RWPE1 (cell line): Measurements from ENCODE around the gene ZCCHC2.

Experiments used
- CTCF ChIA-PET: fragments of 350-600 bp; sonication (Branson Sonifier 250); formaldehyde crosslinking; extraction: SDS; loops from one replicate; lab custom pipeline; 2021; lab: Yijun Ruan, JAX
- POLR2A ChIA-PET: fragments of 400-600 bp; formaldehyde crosslinking; extraction: SDS; loops from one replicate; lab custom pipeline; 2020; ENCODE audit warnings: antibody characterized with exemption; ENCODE audit not compliant: low non-redundant PET; lab: Yijun Ruan, JAX
- DNase-seq: peaks from one replicate; pipeline ENCODE4 v3.0.0; 2012; ENCODE audit warnings: low spot score
- H3K27ac ChIP-seq: fragments of 450-650 bp; 2 replicates; pipeline ENCODE4 v1.5.1; 2017
- CTCF ChIP-seq: fragments of 450-650 bp; conservative IDR thresholded peaks from 2 replicates; pipeline ENCODE4 v1.5.1; 2017; ENCODE audit warnings: low read depth, mild to moderate bottlenecking

Gene ZCCHC2

DNA sequence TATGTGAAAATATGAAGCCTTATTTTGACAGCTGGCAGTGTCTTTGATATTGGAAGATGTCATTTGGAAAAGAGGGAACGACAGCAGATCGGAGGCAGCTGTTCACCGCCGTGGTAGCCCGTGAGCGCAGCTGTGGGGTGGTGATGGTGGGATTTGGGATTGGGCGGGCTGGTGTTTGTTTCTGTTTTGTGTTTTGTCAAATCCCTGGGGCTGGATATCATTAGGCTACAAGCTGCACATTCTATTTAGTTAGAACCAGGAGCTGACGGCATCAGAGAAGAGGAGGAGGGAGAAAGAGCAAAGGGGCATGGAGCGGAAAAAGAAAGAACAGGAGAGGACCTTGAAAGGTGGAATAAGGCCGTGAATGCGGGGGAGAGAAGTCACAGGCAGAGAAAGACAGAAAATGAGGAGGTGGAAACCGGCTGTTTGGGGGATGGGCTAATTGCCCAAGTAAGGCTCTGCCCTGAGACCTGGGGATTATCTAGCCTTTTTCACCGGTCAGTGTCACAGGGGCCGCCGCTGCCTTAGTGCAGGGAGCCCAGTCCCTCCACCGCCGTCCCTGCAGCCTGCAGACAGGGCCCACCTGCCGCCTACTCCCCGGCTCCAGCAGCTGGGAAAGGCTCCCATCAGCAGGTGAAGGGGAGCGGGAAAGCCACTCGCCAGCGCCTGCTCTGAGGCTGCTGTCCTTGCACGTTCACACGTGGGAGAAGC lies 88.0 kb downstream of the ZCCHC2 start:
- TF ChIP-seq CTCF: no peak
- ChIA-PET POLR2A (no interaction called here), CTCF (no interaction called here)
- no peak overlapping the region for H3K27ac ChIP-seq
- no peak for DNase-seq

- no peak overlapping the region for H3K27ac ChIP-seq
- no peak for DNase-seq
- POLR2A ChIA-PET: no interaction called here
- no peak for TF ChIP-seq CTCF
- CTCF ChIA-PET: no interaction called here
These were observed 88.8 kb downstream of the ZCCHC2 start for GRCh38 chr18:62611453-62612288.

GRCh38 chr18:62612289-62612645 lies 89.4 kb downstream of the ZCCHC2 start:
- ChIA-PET CTCF (no interaction called here), POLR2A (no interaction called here)
- H3K27ac ChIP-seq: no peak overlapping the region
- DNase-seq: no peak
- no peak for TF ChIP-seq CTCF

- no peak for TF ChIP-seq CTCF
- POLR2A ChIA-PET: no interaction called here
- DNase-seq: no peak
- H3K27ac ChIP-seq: no peak overlapping the region
- CTCF ChIA-PET: no interaction called here
These were observed 90.0 kb downstream of the ZCCHC2 start for GRCh38 chr18:62612776-62613175.

GRCh38 chr18:62614494-62614893 lies 91.7 kb downstream of the ZCCHC2 start:
- POLR2A ChIA-PET: no interaction called here
- DNase-seq: no peak
- no peak overlapping the region for H3K27ac ChIP-seq
- TF ChIP-seq CTCF: no peak
- CTCF ChIA-PET: interaction anchor here (0.6 kb wide), 1 partner anchor 99 kb away, joined by 4 read pairs; no protein-coding TSS in a partner anchor

GRCh38 chr18:62616331-62616805 lies 93.5 kb downstream of the ZCCHC2 start:
- no peak overlapping the region for H3K27ac ChIP-seq
- ChIA-PET POLR2A (no interaction called here), CTCF (no interaction called here)
- TF ChIP-seq CTCF: no peak
- DNase-seq: no peak
